SU-DHL-6 (cell line): Measurements from ENCODE around the gene SLC25A4.

ENCODE experiments used
- CTCF ChIP-seq: fragments of 200-600 bp; sonication (generic); IDR thresholded peaks from one replicate; pipeline ENCODE4 v1.5.1; 2017; ENCODE audit warnings: antibody characterized with exemption, mild to moderate bottlenecking, low read length, moderate library complexity; ENCODE audit not compliant: insufficient read depth, poor library complexity, severe bottlenecking
- EZH2phosphoT487 ChIP-seq: fragments of 200-600 bp; sonication (generic), shearing (Covaris generic); conservative IDR thresholded peaks from 2 replicates; pipeline ENCODE4 v1.6.1; 2018; ENCODE audit warnings: mild to moderate bottlenecking, antibody characterized with exemption, low read length, moderate library complexity, mixed read lengths

- no peak for TF ChIP-seq CTCF
- no peak for TF ChIP-seq EZH2phosphoT487
These were observed 4.9 kb upstream of the SLC25A4 start for GRCh38 chr4:185138161-185138560.
